Measurements from ENCODE around the gene ARHGAP24.

GRCh38 chr4:85595796-85596559 lies 121.0 kb downstream of the ARHGAP24 start:
- no peak for TF ChIP-seq RAD21 (IDR thresholded peaks at IDR 0.05; ENCODE audit: insufficient read depth, low read depth, low read length)
- TF ChIP-seq POLR2AphosphoS5 (IDR thresholded peaks at IDR 0.05; ENCODE audit: low read length): no peak
- TF ChIP-seq, protein P1, sequence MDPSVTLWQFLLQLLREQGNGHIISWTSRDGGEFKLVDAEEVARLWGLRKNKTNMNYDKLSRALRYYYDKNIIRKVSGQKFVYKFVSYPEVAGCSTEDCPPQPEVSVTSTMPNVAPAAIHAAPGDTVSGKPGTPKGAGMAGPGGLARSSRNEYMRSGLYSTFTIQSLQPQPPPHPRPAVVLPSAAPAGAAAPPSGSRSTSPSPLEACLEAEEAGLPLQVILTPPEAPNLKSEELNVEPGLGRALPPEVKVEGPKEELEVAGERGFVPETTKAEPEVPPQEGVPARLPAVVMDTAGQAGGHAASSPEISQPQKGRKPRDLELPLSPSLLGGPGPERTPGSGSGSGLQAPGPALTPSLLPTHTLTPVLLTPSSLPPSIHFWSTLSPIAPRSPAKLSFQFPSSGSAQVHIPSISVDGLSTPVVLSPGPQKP (IDR thresholded peaks at IDR 0.05; ENCODE audit: low read depth, low read length): no peak
- no peak for TF ChIP-seq CTCF (IDR thresholded peaks at IDR 0.05 in 2 of 3, conservative IDR thresholded peaks at IDR 0.05 in 1 of 3; ENCODE audit: control insufficient read depth in 2 of 3, extremely low read depth in 1 of 3, insufficient read depth in 1 of 3, low read depth in 3 of 3, low read length in 3 of 3)
- no peak for TF ChIP-seq JUNB (IDR thresholded peaks at IDR 0.05)
- TF ChIP-seq POLR2A (IDR thresholded peaks at IDR 0.05; ENCODE audit: low read depth, low read length): no peak
- TF ChIP-seq BCLAF1 (IDR thresholded peaks at IDR 0.05): no peak
- TF ChIP-seq RCOR1 (conservative IDR thresholded peaks at IDR 0.05; ENCODE audit: low read depth, low read length): no peak
